Bronchus fibroblast of lung (primary cell): ENCODE data around the gene MPEG1. TPM values are rescaled to one million over a fixed set of nuclear protein-coding genes. Genes with fewer than 3 reads are reported as not detected.

ENCODE experiments used
- total RNA-seq: library from RNA; depleted of rRNA; stranded (reverse); fragments of >200 nt; gene quantifications from 2 replicates; pipeline ENCODE4 v1.2.3, GENCODE V29; 2015

Gene MPEG1, protein sequence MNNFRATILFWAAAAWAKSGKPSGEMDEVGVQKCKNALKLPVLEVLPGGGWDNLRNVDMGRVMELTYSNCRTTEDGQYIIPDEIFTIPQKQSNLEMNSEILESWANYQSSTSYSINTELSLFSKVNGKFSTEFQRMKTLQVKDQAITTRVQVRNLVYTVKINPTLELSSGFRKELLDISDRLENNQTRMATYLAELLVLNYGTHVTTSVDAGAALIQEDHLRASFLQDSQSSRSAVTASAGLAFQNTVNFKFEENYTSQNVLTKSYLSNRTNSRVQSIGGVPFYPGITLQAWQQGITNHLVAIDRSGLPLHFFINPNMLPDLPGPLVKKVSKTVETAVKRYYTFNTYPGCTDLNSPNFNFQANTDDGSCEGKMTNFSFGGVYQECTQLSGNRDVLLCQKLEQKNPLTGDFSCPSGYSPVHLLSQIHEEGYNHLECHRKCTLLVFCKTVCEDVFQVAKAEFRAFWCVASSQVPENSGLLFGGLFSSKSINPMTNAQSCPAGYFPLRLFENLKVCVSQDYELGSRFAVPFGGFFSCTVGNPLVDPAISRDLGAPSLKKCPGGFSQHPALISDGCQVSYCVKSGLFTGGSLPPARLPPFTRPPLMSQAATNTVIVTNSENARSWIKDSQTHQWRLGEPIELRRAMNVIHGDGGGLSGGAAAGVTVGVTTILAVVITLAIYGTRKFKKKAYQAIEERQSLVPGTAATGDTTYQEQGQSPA
- not detected in 2 replicates for total RNA-seq

DNA sequence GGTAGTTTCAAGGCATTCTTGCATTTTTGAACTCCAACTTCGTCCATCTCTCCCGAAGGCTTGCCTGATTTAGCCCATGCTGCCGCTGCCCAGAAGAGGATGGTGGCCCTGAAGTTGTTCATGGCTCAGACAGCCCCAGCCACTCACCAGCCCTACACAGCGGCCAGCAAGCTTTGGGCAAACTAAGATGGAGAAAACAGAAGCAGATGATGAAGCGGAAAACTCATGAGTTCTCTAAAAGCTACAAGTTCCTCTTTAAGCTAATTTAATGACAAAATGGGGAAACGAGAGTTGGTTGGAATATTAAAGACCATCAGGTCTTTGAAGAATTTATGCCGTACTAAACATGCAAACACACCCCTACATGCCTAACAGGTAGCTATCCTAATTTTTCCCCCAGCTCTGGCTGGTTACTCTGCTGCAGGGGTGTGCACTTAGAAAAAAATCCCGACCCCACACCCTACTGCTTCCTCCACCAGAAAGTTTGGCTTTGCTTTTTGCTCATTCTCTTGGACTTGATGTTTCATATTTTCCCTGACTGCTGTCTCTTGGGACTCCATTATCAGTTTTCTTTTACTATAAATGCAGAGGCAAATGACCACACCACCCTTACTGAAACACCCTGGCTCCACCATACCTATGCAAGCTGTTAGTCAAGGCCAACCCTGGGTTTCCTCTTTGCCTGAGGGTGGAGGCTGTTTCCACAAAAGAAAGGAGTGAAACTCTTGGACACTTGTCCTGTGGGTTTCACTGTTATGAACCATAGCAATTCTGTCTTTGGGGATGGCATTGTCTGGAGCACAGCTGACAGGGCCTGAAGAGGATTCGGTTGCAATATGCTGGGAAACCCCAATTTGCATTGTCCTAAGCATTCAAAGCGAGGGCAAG is at the start of gene MPEG1:
Gene MPEG1 (minus strand): TSS at position 184 of the 888 bp plus-strand sequence. CDS start 62 bp downstream, at position 122.

DNA sequence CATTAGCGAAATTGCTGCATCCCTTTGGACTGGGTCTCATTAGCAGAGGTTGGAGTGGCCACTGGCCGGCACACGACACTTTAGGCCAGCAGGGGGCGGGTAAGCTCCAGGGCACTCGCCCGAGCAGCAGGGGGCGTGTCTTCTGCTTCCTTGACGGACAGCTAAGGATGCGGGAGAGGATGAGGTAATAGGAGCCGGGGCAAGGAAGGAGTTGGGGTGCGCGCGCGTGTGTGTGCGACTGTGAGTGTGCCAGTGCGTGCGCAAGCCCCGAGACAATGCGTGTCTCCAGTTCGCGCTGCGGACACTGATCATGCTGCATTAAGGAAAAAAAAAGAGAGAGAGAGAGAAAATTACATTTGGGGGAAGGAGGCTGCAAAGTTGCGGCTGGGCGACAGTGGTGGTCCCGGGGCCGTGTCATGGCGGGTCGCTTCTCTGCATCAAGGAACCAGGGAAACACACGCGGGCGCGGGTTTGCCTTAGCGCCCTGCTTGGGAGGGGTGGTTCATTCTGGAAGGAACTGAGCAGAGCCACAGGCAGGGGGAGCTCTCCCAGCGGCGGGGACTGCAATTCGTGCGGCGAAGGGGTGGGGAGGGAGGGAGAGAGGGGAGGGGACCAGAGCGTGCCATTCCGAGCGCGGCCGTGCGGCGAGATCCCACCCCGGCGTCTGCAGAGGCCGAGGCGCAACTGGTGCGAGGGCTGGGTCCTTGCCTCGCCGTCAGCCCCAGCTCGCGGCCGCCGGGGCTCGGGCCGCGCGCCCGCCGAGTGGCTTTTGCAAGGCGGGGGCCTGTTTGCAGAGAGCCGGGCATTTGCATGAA is 41.0 kb downstream of the MPEG1 start, which contains the start of gene DTX4:
Gene DTX4 (plus strand): TSS at position 625 of the 815 bp plus-strand sequence. CDS start 464 bp downstream, outside the sequence.

Other genes with a start within 250 kb of the MPEG1 start
- gene GLYATL1B, start 126.6 kb downstream of the MPEG1 start, total RNA-seq: not detected in 2 replicates
- gene FAM111B, start 105.7 kb downstream of the MPEG1 start, total RNA-seq: 8.6 and 10.6 TPM in 2 replicates
- 23.2 and 27.6 TPM in 2 replicates for gene FAM111A, start 70.1 kb downstream of the MPEG1 start, total RNA-seq
- 0.59 and 0.84 TPM in 2 replicates for gene DTX4, start 40.8 kb downstream of the MPEG1 start, total RNA-seq
- gene OR5AN1, start 146.0 kb upstream of the MPEG1 start, total RNA-seq: not detected in 2 replicates
- not detected in 2 replicates for gene OR5A2, start 213.5 kb upstream of the MPEG1 start, total RNA-seq
- gene OR5A1, start 223.5 kb upstream of the MPEG1 start, total RNA-seq: not detected in 2 replicates
- not detected in 2 replicates for gene OR4D6, start 244.0 kb upstream of the MPEG1 start, total RNA-seq